ENCODE results near the gene MSRB2.

- no peak for TF ChIP-seq CTCF (IDR thresholded peaks at IDR 0.05; ENCODE audit: low read depth, low read length, poor library complexity, severe bottlenecking)
- TF ChIP-seq EZH2phosphoT487 (IDR thresholded peaks at IDR 0.05; ENCODE audit: borderline replicate concordance, low read length), result no peak
Observed at GRCh38 chr10:23155169-23155568, 59.8 kb downstream of the MSRB2 start.
